Vagina (tissue), 2 donors: ENCODE measurements around the gene P2RX5. TPM values are rescaled to one million over a fixed set of nuclear protein-coding genes. Genes with fewer than 3 reads are reported as not detected.

ENCODE experiments used
- DNase-seq, 2 donors: peaks; one replicate each; pipeline ENCODE4 v3.0.0-alpha.2; 2017; ENCODE audit errors: extremely low spot score in 2 of 2
- H3K27ac ChIP-seq: fragments of 200-600 bp; sonication (generic); one replicate; pipeline ENCODE4 v1.5.1; 2019
- H3K27me3 ChIP-seq: fragments of 200-600 bp; sonication (generic); one replicate; pipeline ENCODE4 v1.5.1; 2019
- H3K36me3 ChIP-seq, 2 donors: fragments of 200-600 bp; sonication (generic); one replicate each; pipeline ENCODE4 v1.5.1; 2017 to 2019
- H3K4me1 ChIP-seq: fragments of 200-600 bp; sonication (generic); one replicate; pipeline ENCODE4 v1.5.1; 2019
- H3K4me3 ChIP-seq, 2 donors: fragments of 200-600 bp; sonication (generic); 1 replicate in 1 of 2; 2 replicates in 1 of 2; pipeline ENCODE4 v1.5.1; 2016 to 2019
- H3K9me3 ChIP-seq: fragments of 200-600 bp; sonication (generic); one replicate; pipeline ENCODE4 v1.5.1; 2019
- POLR2A ChIP-seq, 2 donors: fragments of 450-650 bp; IDR thresholded peaks; one replicate each; pipeline ENCODE4 v1.6.1; 2017; ENCODE audit warnings: antibody characterized with exemption in 2 of 2, mild to moderate bottlenecking in 2 of 2, moderate library complexity in 2 of 2
- POLR2AphosphoS5 ChIP-seq, 2 donors: sonication (generic); formaldehyde crosslinking; IDR thresholded peaks; one replicate each; pipeline ENCODE4 v1.9.0; 2017; ENCODE audit warnings: antibody characterized with exemption in 2 of 2, mild to moderate bottlenecking in 2 of 2, low read depth in 1 of 2; ENCODE audit not compliant: insufficient read depth in 1 of 2
- intact Hi-C: fragments of 100-400 bp; cut with DNase I; formaldehyde crosslinking; loops from one replicate; pipeline ENCODE4 v1.15.1; 2023
- total RNA-seq: library from RNA; depleted of rRNA; stranded (reverse); fragments of >200 nt; gene quantifications from one replicate; pipeline ENCODE4 v1.2.3, GENCODE V29; 2016
- TF ChIP-seq, protein P1 (sequence below), 3 experiments: fragments of 450-650 bp in 2 of 3; fragments of 200-600 bp in 1 of 3; sonication (generic) in 1 of 3; IDR thresholded peaks; one replicate each; pipeline ENCODE4 v1.5.1; 2017 to 2019; ENCODE audit warnings: antibody characterized with exemption in 3 of 3, mild to moderate bottlenecking in 2 of 3, moderate library complexity in 2 of 3

P2RX5 gene
- total RNA-seq, 1 donor from 2014 or later, result 1.7 TPM

DNA sequence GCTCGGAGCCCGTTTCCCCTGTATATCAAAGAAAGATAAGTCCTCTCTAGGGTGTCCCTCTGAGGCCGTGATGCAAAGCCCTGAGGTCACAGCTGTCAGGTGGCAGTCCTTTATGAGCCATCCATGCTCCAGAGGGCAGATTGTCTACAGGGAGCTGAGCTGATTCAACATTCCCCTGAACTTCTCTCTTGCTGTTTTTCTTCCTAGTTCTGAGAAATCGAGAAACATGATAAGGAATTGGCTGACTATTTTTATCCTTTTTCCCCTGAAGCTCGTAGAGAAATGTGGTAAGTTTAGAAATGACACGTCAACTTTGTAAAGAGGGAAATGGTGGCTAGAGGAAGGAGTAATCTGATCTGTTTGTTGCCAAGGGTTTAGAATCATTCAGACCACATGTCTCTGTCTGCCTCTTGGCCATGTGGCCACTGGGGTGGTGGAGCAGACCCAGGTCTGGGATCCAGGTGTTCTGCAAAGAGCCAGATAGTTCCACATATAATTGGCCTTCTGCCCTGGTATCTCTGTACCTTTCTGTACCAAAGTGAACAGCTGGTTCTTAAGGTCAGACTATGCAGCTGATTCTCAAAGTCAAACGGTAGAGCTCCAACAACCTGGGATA lies 55.9 kb downstream of the P2RX5 start:
- intact Hi-C loops, result no loop called here
- Histone ChIP-seq H3K9me3 (no peaks in the 10 kb centered on the region), H3K27ac (no peak overlapping the region)

DNA sequence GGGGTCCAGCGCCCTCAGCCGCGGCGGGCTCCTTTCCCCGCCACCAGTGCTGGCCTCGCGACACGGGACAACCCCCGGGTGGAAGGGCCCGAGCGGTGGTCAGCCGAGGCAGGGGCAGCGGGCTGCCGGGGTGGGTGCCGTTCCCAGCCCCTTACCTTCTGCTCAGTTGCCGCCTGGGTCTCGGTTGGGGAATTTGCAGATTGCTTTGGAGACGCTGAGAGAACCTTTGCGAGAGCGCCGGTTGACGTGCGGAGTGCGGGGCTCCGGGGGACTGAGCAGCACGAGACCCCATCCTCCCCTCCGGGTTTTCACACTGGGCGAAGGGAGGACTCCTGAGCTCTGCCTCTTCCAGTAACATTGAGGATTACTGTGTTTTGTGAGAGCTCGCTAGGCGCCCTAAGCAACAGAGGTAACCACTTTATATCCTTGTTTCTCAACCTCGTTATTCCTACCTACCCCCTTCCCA lies 59.0 kb downstream of the P2RX5 start:
- Histone ChIP-seq H3K36me3 (peaks cover 0 to 3% of the 10 kb centered on the region in 2 donors), H3K27me3 (no peaks in the 10 kb centered on the region), H3K9me3 (no peaks in the 10 kb centered on the region), H3K27ac (peak overlapping the region; percentile 96), H3K4me1 (peaks cover 44% of the 10 kb centered on the region), H3K4me3 (peak overlapping the region; percentile 78 to 99)
- no peak for TF ChIP-seq POLR2A (IDR thresholded peaks at IDR 0.05)
- TF ChIP-seq POLR2AphosphoS5 (IDR thresholded peaks at IDR 0.05; ENCODE audit: insufficient read depth in 1 of 2, low read depth in 1 of 2), result no peak
- TF ChIP-seq, protein P1, sequence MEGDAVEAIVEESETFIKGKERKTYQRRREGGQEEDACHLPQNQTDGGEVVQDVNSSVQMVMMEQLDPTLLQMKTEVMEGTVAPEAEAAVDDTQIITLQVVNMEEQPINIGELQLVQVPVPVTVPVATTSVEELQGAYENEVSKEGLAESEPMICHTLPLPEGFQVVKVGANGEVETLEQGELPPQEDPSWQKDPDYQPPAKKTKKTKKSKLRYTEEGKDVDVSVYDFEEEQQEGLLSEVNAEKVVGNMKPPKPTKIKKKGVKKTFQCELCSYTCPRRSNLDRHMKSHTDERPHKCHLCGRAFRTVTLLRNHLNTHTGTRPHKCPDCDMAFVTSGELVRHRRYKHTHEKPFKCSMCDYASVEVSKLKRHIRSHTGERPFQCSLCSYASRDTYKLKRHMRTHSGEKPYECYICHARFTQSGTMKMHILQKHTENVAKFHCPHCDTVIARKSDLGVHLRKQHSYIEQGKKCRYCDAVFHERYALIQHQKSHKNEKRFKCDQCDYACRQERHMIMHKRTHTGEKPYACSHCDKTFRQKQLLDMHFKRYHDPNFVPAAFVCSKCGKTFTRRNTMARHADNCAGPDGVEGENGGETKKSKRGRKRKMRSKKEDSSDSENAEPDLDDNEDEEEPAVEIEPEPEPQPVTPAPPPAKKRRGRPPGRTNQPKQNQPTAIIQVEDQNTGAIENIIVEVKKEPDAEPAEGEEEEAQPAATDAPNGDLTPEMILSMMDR (IDR thresholded peaks at IDR 0.05), result peak in 1 of 3 experiments; percentile 23
- intact Hi-C loops, result no loop called here
- DNase-seq, result no peak

More for the DNA sequence above, 55.9 kb downstream of the P2RX5 start:
- TF ChIP-seq POLR2AphosphoS5 (IDR thresholded peaks at IDR 0.05; ENCODE audit: insufficient read depth in 1 of 2, low read depth in 1 of 2), result no peak
- TF ChIP-seq, protein P1 (IDR thresholded peaks at IDR 0.05), result no peak
- TF ChIP-seq POLR2A (IDR thresholded peaks at IDR 0.05), result no peak
- Histone ChIP-seq H3K36me3 (peaks cover 0 to 3% of the 10 kb centered on the region in 2 donors), H3K27me3 (no peaks in the 10 kb centered on the region), H3K4me3 (no peak overlapping the region), H3K4me1 (peaks cover 24% of the 10 kb centered on the region)
- DNase-seq, result no peak

DNA sequence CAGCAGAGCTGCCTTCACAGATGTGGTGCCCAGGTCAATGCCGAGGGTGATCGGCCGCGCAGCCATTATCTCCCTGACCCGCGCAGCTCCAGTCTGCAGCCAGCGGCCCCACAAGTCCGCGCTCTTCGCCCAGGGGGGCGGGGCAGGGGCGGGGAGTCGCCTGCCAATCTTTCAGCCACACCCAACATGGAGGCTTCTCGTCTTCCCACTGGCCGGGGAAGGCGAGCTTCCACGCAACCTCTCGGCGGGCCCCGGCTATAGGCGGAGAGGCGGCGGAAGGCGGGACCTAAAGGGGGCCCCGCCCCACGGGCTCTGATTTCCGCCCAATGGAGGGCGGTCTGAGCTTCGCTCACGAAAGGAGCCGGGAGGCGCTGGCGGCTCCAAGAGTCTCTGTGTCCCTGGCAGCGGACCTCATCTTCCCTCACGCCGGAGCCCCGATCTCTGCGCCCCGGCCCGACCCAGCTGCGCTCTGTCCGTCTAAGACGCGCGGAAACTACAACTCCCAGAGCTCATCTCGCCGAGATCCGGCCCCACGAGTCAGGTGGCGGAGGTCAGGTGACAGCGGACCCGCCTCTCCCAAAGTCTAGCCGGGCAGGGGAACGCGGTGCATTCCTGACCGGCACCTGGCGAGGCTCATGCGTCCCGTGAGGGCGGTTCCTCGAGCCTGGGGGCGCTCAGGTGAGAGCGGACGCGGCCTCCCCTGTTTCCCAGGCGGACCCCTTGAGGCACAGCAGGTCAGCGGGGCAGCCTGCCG lies 59.6 kb downstream of the P2RX5 start, which contains the start of the genes CTNS and SHPK:
TSS of gene CTNS (plus strand) at position 607 of the 754 bp plus-strand sequence. CDS start 3,447 bp downstream, outside the sequence.
TSS of gene SHPK (minus strand) at position 97 of the 754 bp plus-strand sequence. CDS start at position 66, 31 bp downstream.
- intact Hi-C loops, result no loop called here
- TF ChIP-seq POLR2A (IDR thresholded peaks at IDR 0.05) (peak in 1 of 2 donors; percentile 62), POLR2AphosphoS5 (IDR thresholded peaks at IDR 0.05; ENCODE audit: insufficient read depth in 1 of 2, low read depth in 1 of 2) (peak; percentile 89 to 93)
- TF ChIP-seq, protein P1 (IDR thresholded peaks at IDR 0.05), result no peak
- Histone ChIP-seq H3K4me3 (peak within 1 kb of the TSS; percentile 78 to 99), H3K36me3 (peaks cover 0 to 7% of the 10 kb centered on the region in 2 donors), H3K9me3 (no peaks in the 10 kb centered on the region), H3K4me1 (peaks cover 44% of the 10 kb centered on the region), H3K27me3 (no peaks in the 10 kb centered on the region), H3K27ac (peak within 1 kb of the TSS; percentile 96)
- DNase-seq, result peak; percentile 98 to 99

DNA sequence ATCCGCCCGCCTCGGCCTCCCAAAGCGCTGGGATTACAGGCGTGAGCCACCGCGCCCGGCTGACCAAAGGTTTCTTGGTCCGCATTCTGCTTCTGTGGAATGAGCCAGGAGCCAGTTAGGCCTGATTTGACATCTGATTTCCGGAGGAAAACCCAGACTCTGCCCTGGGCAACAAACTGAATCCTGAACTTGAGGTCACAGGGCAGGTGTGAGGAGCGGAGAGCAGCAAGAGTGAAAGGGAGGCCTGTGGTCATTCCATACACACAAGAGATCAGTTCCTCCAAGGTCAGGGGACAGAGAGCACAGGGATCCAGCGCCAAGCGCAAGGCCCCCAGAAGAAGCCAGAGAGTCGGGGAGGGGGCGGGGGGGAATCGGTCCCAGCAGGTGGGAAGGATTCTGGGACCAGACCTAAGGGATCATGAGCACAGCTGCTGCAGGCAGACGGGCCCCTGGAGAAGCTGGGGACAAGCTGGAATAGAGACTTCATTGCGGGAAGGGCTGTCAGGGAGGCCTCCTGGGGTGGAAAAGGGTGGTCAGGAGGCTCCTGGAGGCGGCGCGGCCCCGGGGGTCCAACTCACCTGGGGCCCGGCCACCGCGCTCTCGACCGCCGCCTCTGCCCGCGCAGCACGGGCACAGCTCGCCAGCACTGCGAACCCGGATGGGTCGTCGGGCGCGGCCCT lies 60.3 kb downstream of the P2RX5 start:
- Histone ChIP-seq H3K4me1 (peaks cover 44% of the 10 kb centered on the region), H3K27ac (peak overlapping the region; percentile 96), H3K36me3 (peaks cover 0 to 9% of the 10 kb centered on the region in 2 donors), H3K9me3 (no peaks in the 10 kb centered on the region), H3K27me3 (no peaks in the 10 kb centered on the region), H3K4me3 (peak overlapping the region; percentile 78 to 99)
- no peak for DNase-seq
- intact Hi-C loops, result no loop called here
- TF ChIP-seq POLR2AphosphoS5 (IDR thresholded peaks at IDR 0.05; ENCODE audit: insufficient read depth in 1 of 2, low read depth in 1 of 2) (no peak), POLR2A (IDR thresholded peaks at IDR 0.05) (no peak)
- TF ChIP-seq, protein P1 (IDR thresholded peaks at IDR 0.05), result no peak
